Astrocyte of the cerebellum (primary cell): ENCODE results near the gene C22orf23.

ENCODE experiments used
- DNase-seq: peaks from one replicate; pipeline ENCODE4 v3.0.0-alpha.2; 2011; ENCODE audit warnings: low read depth
- H3K4me3 ChIP-seq: 2 replicates; pipeline ENCODE4 v1.5.1; 2011; ENCODE audit warnings: mild to moderate bottlenecking, low read depth, low read length, moderate library complexity
- in situ Hi-C: cut with HindIII; loops from 2 replicates; pipeline ENCODE4 v1.10.0; 2017; ENCODE audit warnings: low sequenced_read_pairs
- TF ChIP-seq, protein P1 (sequence below): IDR thresholded peaks from 2 replicates; pipeline ENCODE4 v1.5.1; 2012; ENCODE audit warnings: low read length, low read depth, moderate library complexity, mild to moderate bottlenecking; ENCODE audit errors: missing control alignments

C22orf23 gene

GRCh38 chr22:37926358-37926757 is 27.0 kb downstream of the C22orf23 start:
- in situ Hi-C loops = no loop called here
- DNase-seq = no peak
- no peak overlapping the region for H3K4me3 ChIP-seq
- TF ChIP-seq, protein P1, sequence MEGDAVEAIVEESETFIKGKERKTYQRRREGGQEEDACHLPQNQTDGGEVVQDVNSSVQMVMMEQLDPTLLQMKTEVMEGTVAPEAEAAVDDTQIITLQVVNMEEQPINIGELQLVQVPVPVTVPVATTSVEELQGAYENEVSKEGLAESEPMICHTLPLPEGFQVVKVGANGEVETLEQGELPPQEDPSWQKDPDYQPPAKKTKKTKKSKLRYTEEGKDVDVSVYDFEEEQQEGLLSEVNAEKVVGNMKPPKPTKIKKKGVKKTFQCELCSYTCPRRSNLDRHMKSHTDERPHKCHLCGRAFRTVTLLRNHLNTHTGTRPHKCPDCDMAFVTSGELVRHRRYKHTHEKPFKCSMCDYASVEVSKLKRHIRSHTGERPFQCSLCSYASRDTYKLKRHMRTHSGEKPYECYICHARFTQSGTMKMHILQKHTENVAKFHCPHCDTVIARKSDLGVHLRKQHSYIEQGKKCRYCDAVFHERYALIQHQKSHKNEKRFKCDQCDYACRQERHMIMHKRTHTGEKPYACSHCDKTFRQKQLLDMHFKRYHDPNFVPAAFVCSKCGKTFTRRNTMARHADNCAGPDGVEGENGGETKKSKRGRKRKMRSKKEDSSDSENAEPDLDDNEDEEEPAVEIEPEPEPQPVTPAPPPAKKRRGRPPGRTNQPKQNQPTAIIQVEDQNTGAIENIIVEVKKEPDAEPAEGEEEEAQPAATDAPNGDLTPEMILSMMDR = no peak

DNA sequence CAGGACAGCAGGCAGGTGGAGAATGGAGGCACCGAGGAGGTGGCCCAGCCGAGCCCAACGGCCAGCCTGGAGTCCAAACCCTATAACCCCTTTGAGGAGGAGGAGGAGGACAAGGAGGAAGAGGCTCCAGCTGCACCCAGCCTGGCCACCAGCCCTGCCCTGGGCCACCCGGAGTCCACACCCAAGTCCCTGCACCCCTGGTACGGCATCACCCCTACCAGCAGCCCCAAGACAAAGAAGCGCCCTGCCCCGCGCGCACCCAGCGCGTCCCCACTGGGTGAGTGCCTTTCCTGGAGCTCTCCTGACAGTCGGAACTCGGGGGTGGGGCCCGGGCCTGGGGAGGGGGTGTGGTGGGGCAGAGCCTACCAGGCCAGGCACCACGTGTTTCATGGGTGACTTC is 27.6 kb downstream of the C22orf23 start:
- no peak overlapping the region for H3K4me3 ChIP-seq
- in situ Hi-C loops = no loop called here
- DNase-seq = no peak
- TF ChIP-seq, protein P1 = no peak

- DNase-seq = no peak
- in situ Hi-C loops = no loop called here
- no peak overlapping the region for H3K4me3 ChIP-seq
- TF ChIP-seq, protein P1 = no peak
These were observed 28.1 kb downstream of the C22orf23 start for GRCh38 chr22:37925330-37925729.

- in situ Hi-C loops = no loop called here
- TF ChIP-seq, protein P1 = no peak
- no peak for DNase-seq
- H3K4me3 ChIP-seq = no peak overlapping the region
These were observed 28.9 kb downstream of the C22orf23 start for GRCh38 chr22:37924386-37925065.

DNA sequence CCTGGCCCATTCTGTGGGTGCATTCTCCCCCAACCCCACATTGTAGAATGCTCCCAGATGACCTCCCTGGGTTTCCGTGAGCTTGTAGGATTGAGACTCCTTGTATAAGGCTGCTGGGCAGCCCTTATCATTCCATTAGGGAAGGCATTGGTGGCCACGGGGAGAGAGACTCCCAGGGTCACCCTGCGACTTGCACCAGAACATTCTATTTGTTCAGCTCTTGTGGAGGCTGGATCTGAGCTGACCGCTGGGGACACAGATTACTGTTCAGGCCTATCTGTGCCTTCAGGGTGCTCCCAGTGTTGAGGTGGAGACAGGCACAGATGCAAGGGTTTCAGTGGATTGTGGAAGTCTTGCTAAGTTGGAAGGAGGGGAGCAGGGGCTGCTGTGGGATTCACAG is 29.5 kb downstream of the C22orf23 start:
- TF ChIP-seq, protein P1 = no peak

GRCh38 chr22:37922191-37922590 is 31.2 kb downstream of the C22orf23 start:
- TF ChIP-seq, protein P1 = no peak
- in situ Hi-C loops = no loop called here
- no peak for DNase-seq
- no peak overlapping the region for H3K4me3 ChIP-seq

More for the DNA sequence above, 29.5 kb downstream of the C22orf23 start:
- H3K4me3 ChIP-seq = no peak overlapping the region
- in situ Hi-C loops = no loop called here
- DNase-seq = no peak
